Neural progenitor cell (in vitro differentiated cells): ENCODE results near the gene SNX9.

Experiments
- CTCF ChIP-seq: fragments of 200-600 bp; sonication (generic); IDR thresholded peaks from 2 replicates; pipeline ENCODE4 v1.5.1; 2017; ENCODE audit warnings: antibody characterized with exemption, mild to moderate bottlenecking
- EZH2 ChIP-seq: fragments of 200-600 bp; sonication (generic); IDR thresholded peaks from 2 replicates; pipeline ENCODE4 v1.6.1; 2017; ENCODE audit warnings: antibody characterized with exemption, mild to moderate bottlenecking, moderate library complexity
- EZH2phosphoT487 ChIP-seq: fragments of 200-600 bp; sonication (generic); IDR thresholded peaks from 2 replicates; pipeline ENCODE4 v1.6.1; 2017; ENCODE audit warnings: antibody characterized with exemption

GRCh38 chr6:157959451-157960227 is 136.6 kb downstream of the SNX9 start:
- TF ChIP-seq CTCF (no peak), EZH2 (no peak), EZH2phosphoT487 (no peak)
